Vagina (tissue), 2 donors: ENCODE measurements around the gene RTN4IP1. TPM values are rescaled to one million over a fixed set of nuclear protein-coding genes. Genes with fewer than 3 reads are reported as not detected.

Source experiments
- DNase-seq, 2 donors: peaks; one replicate each; pipeline ENCODE4 v3.0.0-alpha.2; 2017; ENCODE audit errors: extremely low spot score in 2 of 2
- H3K27ac ChIP-seq: fragments of 200-600 bp; sonication (generic); one replicate; pipeline ENCODE4 v1.5.1; 2019
- H3K27me3 ChIP-seq: fragments of 200-600 bp; sonication (generic); one replicate; pipeline ENCODE4 v1.5.1; 2019
- H3K36me3 ChIP-seq, 2 donors: fragments of 200-600 bp; sonication (generic); one replicate each; pipeline ENCODE4 v1.5.1; 2017 to 2019
- H3K4me1 ChIP-seq: fragments of 200-600 bp; sonication (generic); one replicate; pipeline ENCODE4 v1.5.1; 2019
- H3K4me3 ChIP-seq, 2 donors: fragments of 200-600 bp; sonication (generic); 1 replicate in 1 of 2; 2 replicates in 1 of 2; pipeline ENCODE4 v1.5.1; 2016 to 2019
- H3K9me3 ChIP-seq: fragments of 200-600 bp; sonication (generic); one replicate; pipeline ENCODE4 v1.5.1; 2019
- CTCF ChIP-seq, 3 experiments: fragments of 450-650 bp in 2 of 3; fragments of 200-600 bp in 1 of 3; sonication (generic) in 1 of 3; IDR thresholded peaks; one replicate each; pipeline ENCODE4 v1.5.1; 2017 to 2019; ENCODE audit warnings: antibody characterized with exemption in 3 of 3, mild to moderate bottlenecking in 2 of 3, moderate library complexity in 2 of 3
- POLR2A ChIP-seq, 2 donors: fragments of 450-650 bp; IDR thresholded peaks; one replicate each; pipeline ENCODE4 v1.6.1; 2017; ENCODE audit warnings: antibody characterized with exemption in 2 of 2, mild to moderate bottlenecking in 2 of 2, moderate library complexity in 2 of 2
- POLR2AphosphoS5 ChIP-seq, 2 donors: sonication (generic); formaldehyde crosslinking; IDR thresholded peaks; one replicate each; pipeline ENCODE4 v1.9.0; 2017; ENCODE audit warnings: antibody characterized with exemption in 2 of 2, mild to moderate bottlenecking in 2 of 2, low read depth in 1 of 2; ENCODE audit not compliant: insufficient read depth in 1 of 2
- intact Hi-C: fragments of 100-400 bp; cut with DNase I; formaldehyde crosslinking; loops from one replicate; pipeline ENCODE4 v1.15.1; 2023
- total RNA-seq: library from RNA; depleted of rRNA; stranded (reverse); fragments of >200 nt; gene quantifications from one replicate; pipeline ENCODE4 v1.2.3, GENCODE V29; 2016

RTN4IP1 gene
- total RNA-seq, 1 donor from 2014 or later = 2.9 TPM

- Histone ChIP-seq H3K4me1 (no peaks in the 10 kb centered on the region), H3K9me3 (no peaks in the 10 kb centered on the region), H3K27ac (no peak overlapping the region), H3K36me3 (peaks cover 0 to 9% of the 10 kb centered on the region in 2 donors), H3K4me3 (no peak overlapping the region), H3K27me3 (no peaks in the 10 kb centered on the region)
- TF ChIP-seq POLR2AphosphoS5 (IDR thresholded peaks at IDR 0.05; ENCODE audit: insufficient read depth in 1 of 2, low read depth in 1 of 2) (no peak), CTCF (IDR thresholded peaks at IDR 0.05) (no peak), POLR2A (IDR thresholded peaks at IDR 0.05) (no peak)
- DNase-seq = no peak
- intact Hi-C loops = no loop called here
Measured at GRCh38 chr6:106572436-106572835, 56.9 kb downstream of the RTN4IP1 start.

- H3K9me3 ChIP-seq = no peaks in the 10 kb centered on the region
- H3K4me1 ChIP-seq = no peaks in the 10 kb centered on the region
- no peak overlapping the region for H3K4me3 ChIP-seq
- intact Hi-C loops = loop anchor here (5.0 to 10.0 kb wide), 2 partner anchors 127 to 225 kb away; no protein-coding TSS in a partner anchor
- H3K27me3 ChIP-seq = no peaks in the 10 kb centered on the region
- no peak for DNase-seq
- peaks cover 0 to 9% of the 10 kb centered on the region in 2 donors for H3K36me3 ChIP-seq
- no peak overlapping the region for H3K27ac ChIP-seq
- TF ChIP-seq POLR2AphosphoS5 (IDR thresholded peaks at IDR 0.05; ENCODE audit: insufficient read depth in 1 of 2, low read depth in 1 of 2) (no peak), POLR2A (IDR thresholded peaks at IDR 0.05) (no peak), CTCF (IDR thresholded peaks at IDR 0.05) (no peak)
Measured at GRCh38 chr6:106569428-106569827, 59.9 kb downstream of the RTN4IP1 start.

GRCh38 chr6:106568530-106568929 lies 60.8 kb downstream of the RTN4IP1 start:
- no peak for DNase-seq
- intact Hi-C loops = loop anchor here (5.0 to 10.0 kb wide), 2 partner anchors 126 to 224 kb away; no protein-coding TSS in a partner anchor
- H3K27ac ChIP-seq = no peak overlapping the region

GRCh38 chr6:106564476-106564875 lies 64.8 kb downstream of the RTN4IP1 start:
- intact Hi-C loops = loop anchor here (10.0 kb wide), 1 partner anchor 220 kb away; no protein-coding TSS in a partner anchor
- Histone ChIP-seq H3K4me3 (no peak overlapping the region), H3K9me3 (no peaks in the 10 kb centered on the region), H3K27ac (no peak overlapping the region), H3K36me3 (peaks cover 0 to 5% of the 10 kb centered on the region in 2 donors), H3K4me1 (peaks cover 27% of the 10 kb centered on the region), H3K27me3 (no peaks in the 10 kb centered on the region)
- DNase-seq = no peak
- no peak for TF ChIP-seq POLR2A (IDR thresholded peaks at IDR 0.05)
- no peak for TF ChIP-seq CTCF (IDR thresholded peaks at IDR 0.05)
- TF ChIP-seq POLR2AphosphoS5 (IDR thresholded peaks at IDR 0.05; ENCODE audit: insufficient read depth in 1 of 2, low read depth in 1 of 2) = no peak

More at GRCh38 chr6:106568530-106568929, 60.8 kb downstream of the RTN4IP1 start:
- no peaks in the 10 kb centered on the region for H3K9me3 ChIP-seq
- H3K4me3 ChIP-seq = no peak overlapping the region
- H3K4me1 ChIP-seq = no peaks in the 10 kb centered on the region
- H3K27me3 ChIP-seq = no peaks in the 10 kb centered on the region
- TF ChIP-seq POLR2AphosphoS5 (IDR thresholded peaks at IDR 0.05; ENCODE audit: insufficient read depth in 1 of 2, low read depth in 1 of 2) (no peak), CTCF (IDR thresholded peaks at IDR 0.05) (no peak), POLR2A (IDR thresholded peaks at IDR 0.05) (no peak)
- peaks cover 0 to 9% of the 10 kb centered on the region in 2 donors for H3K36me3 ChIP-seq

- H3K27me3 ChIP-seq = no peaks in the 10 kb centered on the region
- DNase-seq = no peak
- TF ChIP-seq POLR2AphosphoS5 (IDR thresholded peaks at IDR 0.05; ENCODE audit: insufficient read depth in 1 of 2, low read depth in 1 of 2) (no peak), CTCF (IDR thresholded peaks at IDR 0.05) (no peak), POLR2A (IDR thresholded peaks at IDR 0.05) (no peak)
- peaks cover 0 to 2% of the 10 kb centered on the region in 2 donors for H3K36me3 ChIP-seq
- peaks cover 27% of the 10 kb centered on the region for H3K4me1 ChIP-seq
- H3K27ac ChIP-seq = no peak overlapping the region
- no peaks in the 10 kb centered on the region for H3K9me3 ChIP-seq
- intact Hi-C loops = loop anchor here (10.0 kb wide), 1 partner anchor 219 kb away; no protein-coding TSS in a partner anchor
- no peak overlapping the region for H3K4me3 ChIP-seq
Measured at GRCh38 chr6:106563614-106564013, 65.7 kb downstream of the RTN4IP1 start.
